Rectal smooth muscle tissue (tissue), 1 donor: ENCODE results near the gene CUBN.

Experiments
- H3K27ac ChIP-seq: one replicate; pipeline ENCODE4 v1.7.0; 2013; ENCODE audit warnings: low read depth, low read length, inconsistent platforms
- H3K27me3 ChIP-seq: one replicate; pipeline ENCODE4 v1.7.0; 2013; ENCODE audit warnings: low read length; ENCODE audit not compliant: control insufficient read depth, insufficient read depth
- H3K36me3 ChIP-seq: one replicate; pipeline ENCODE4 v1.7.0; 2013; ENCODE audit warnings: low read length; ENCODE audit not compliant: control insufficient read depth, insufficient read depth
- H3K4me1 ChIP-seq: one replicate; pipeline ENCODE4 v1.7.0; 2013; ENCODE audit warnings: low read length; ENCODE audit not compliant: control insufficient read depth, insufficient read depth
- H3K4me3 ChIP-seq: one replicate; pipeline ENCODE4 v1.7.0; 2013; ENCODE audit warnings: low read length
- H3K9ac ChIP-seq: one replicate; pipeline ENCODE4 v1.7.0; 2013; ENCODE audit warnings: low read length

CUBN gene

GRCh38 chr10:16995867-16996529 lies 133.6 kb downstream of the CUBN start:
- no peaks in the 10 kb centered on the region for H3K4me1 ChIP-seq
- no peaks in the 10 kb centered on the region for H3K27me3 ChIP-seq
- H3K4me3 ChIP-seq = no peak overlapping the region
- no peak overlapping the region for H3K27ac ChIP-seq
- no peaks in the 10 kb centered on the region for H3K36me3 ChIP-seq
- no peak overlapping the region for H3K9ac ChIP-seq

GRCh38 chr10:16993186-16993585 lies 136.4 kb downstream of the CUBN start:
- H3K4me3 ChIP-seq = no peak overlapping the region
- H3K9ac ChIP-seq = no peak overlapping the region
- H3K27me3 ChIP-seq = no peaks in the 10 kb centered on the region
- no peaks in the 10 kb centered on the region for H3K4me1 ChIP-seq
- H3K27ac ChIP-seq = no peak overlapping the region
- H3K36me3 ChIP-seq = no peaks in the 10 kb centered on the region

- Histone ChIP-seq H3K27ac (no peak overlapping the region), H3K4me3 (no peak overlapping the region), H3K9ac (no peak overlapping the region), H3K27me3 (no peaks in the 10 kb centered on the region), H3K36me3 (no peaks in the 10 kb centered on the region), H3K4me1 (no peaks in the 10 kb centered on the region)
These were observed 136.9 kb downstream of the CUBN start for GRCh38 chr10:16992611-16993119.

- H3K27ac ChIP-seq = no peak overlapping the region
- H3K9ac ChIP-seq = no peak overlapping the region
- H3K4me1 ChIP-seq = no peaks in the 10 kb centered on the region
- no peak overlapping the region for H3K4me3 ChIP-seq
- no peaks in the 10 kb centered on the region for H3K27me3 ChIP-seq
- H3K36me3 ChIP-seq = no peaks in the 10 kb centered on the region
These were observed 138.6 kb downstream of the CUBN start for GRCh38 chr10:16991011-16991410.

GRCh38 chr10:16989826-16990293 lies 139.8 kb downstream of the CUBN start:
- no peak overlapping the region for H3K4me3 ChIP-seq
- no peaks in the 10 kb centered on the region for H3K27me3 ChIP-seq
- H3K4me1 ChIP-seq = no peaks in the 10 kb centered on the region
- no peak overlapping the region for H3K27ac ChIP-seq
- H3K9ac ChIP-seq = no peak overlapping the region
- H3K36me3 ChIP-seq = no peaks in the 10 kb centered on the region

GRCh38 chr10:16988900-16989299 lies 140.7 kb downstream of the CUBN start:
- Histone ChIP-seq H3K9ac (no peak overlapping the region), H3K27ac (peak overlapping the region; percentile 6), H3K36me3 (no peaks in the 10 kb centered on the region), H3K4me3 (no peak overlapping the region), H3K27me3 (no peaks in the 10 kb centered on the region), H3K4me1 (no peaks in the 10 kb centered on the region)

- Histone ChIP-seq H3K4me1 (no peaks in the 10 kb centered on the region), H3K27ac (peak overlapping the region; percentile 42)
These were observed 141.5 kb downstream of the CUBN start for GRCh38 chr10:16987976-16988610.

GRCh38 chr10:16987206-16987621 lies 142.4 kb downstream of the CUBN start:
- Histone ChIP-seq H3K4me1 (no peaks in the 10 kb centered on the region), H3K36me3 (no peaks in the 10 kb centered on the region), H3K4me3 (no peak overlapping the region), H3K9ac (no peak overlapping the region), H3K27ac (peak overlapping the region; percentile 60), H3K27me3 (no peaks in the 10 kb centered on the region)

More at GRCh38 chr10:16987976-16988610, 141.5 kb downstream of the CUBN start:
- no peaks in the 10 kb centered on the region for H3K27me3 ChIP-seq
- H3K4me3 ChIP-seq = no peak overlapping the region
- no peak overlapping the region for H3K9ac ChIP-seq
- no peaks in the 10 kb centered on the region for H3K36me3 ChIP-seq

GRCh38 chr10:16986406-16987205 lies 143.0 kb downstream of the CUBN start:
- no peak overlapping the region for H3K9ac ChIP-seq
- no peaks in the 10 kb centered on the region for H3K4me1 ChIP-seq

GRCh38 chr10:16986082-16986405 lies 143.6 kb downstream of the CUBN start:
- H3K4me3 ChIP-seq = no peak overlapping the region
- H3K27ac ChIP-seq = no peak overlapping the region
- H3K4me1 ChIP-seq = no peaks in the 10 kb centered on the region
- H3K9ac ChIP-seq = no peak overlapping the region
- H3K36me3 ChIP-seq = no peaks in the 10 kb centered on the region
- no peaks in the 10 kb centered on the region for H3K27me3 ChIP-seq

More at GRCh38 chr10:16986406-16987205, 143.0 kb downstream of the CUBN start:
- Histone ChIP-seq H3K36me3 (no peaks in the 10 kb centered on the region), H3K27me3 (no peaks in the 10 kb centered on the region), H3K4me3 (no peak overlapping the region), H3K27ac (peak overlapping the region; percentile 60)

- H3K27me3 ChIP-seq = no peaks in the 10 kb centered on the region
- H3K4me1 ChIP-seq = no peaks in the 10 kb centered on the region
- H3K9ac ChIP-seq = no peak overlapping the region
- no peak overlapping the region for H3K27ac ChIP-seq
- no peaks in the 10 kb centered on the region for H3K36me3 ChIP-seq
- no peak overlapping the region for H3K4me3 ChIP-seq
These were observed 145.4 kb downstream of the CUBN start for GRCh38 chr10:16984242-16984641.

- no peak overlapping the region for H3K4me3 ChIP-seq
- H3K9ac ChIP-seq = no peak overlapping the region
- no peaks in the 10 kb centered on the region for H3K27me3 ChIP-seq
- H3K4me1 ChIP-seq = no peaks in the 10 kb centered on the region
- no peaks in the 10 kb centered on the region for H3K36me3 ChIP-seq
- H3K27ac ChIP-seq = no peak overlapping the region
These were observed 152.8 kb downstream of the CUBN start for GRCh38 chr10:16976803-16977202.
